ENCODE results near the gene PRKACG. TPM values are rescaled to one million over a fixed set of nuclear protein-coding genes. Genes with fewer than 3 reads are reported as not detected.

Gene PRKACG
- total RNA-seq, 1 donor from 2014 or later = not detected

- Mint-ChIP-seq H3K4me1 (peaks cover 9% of the 10 kb centered on the region), H3K27me3 (ENCODE audit: insufficient read depth, low read depth) (peaks cover 3% of the 10 kb centered on the region), H3K4me3 (peak overlapping the region; percentile 95), H3K27ac (peak overlapping the region; percentile 43), H3K36me3 (peaks cover 7% of the 10 kb centered on the region), H3K9me3 (no peaks in the 10 kb centered on the region)
- Histone ChIP-seq H3K4me2 (peak overlapping the region; percentile 89), H3K9me3 (ENCODE audit: low read depth) (no peaks in the 10 kb centered on the region), H3F3A (ENCODE audit: low read depth) (peaks cover 13% of the 10 kb centered on the region), H3K4me1 (no peaks in the 10 kb centered on the region), H4K20me1 (ENCODE audit: low read depth) (no peaks in the 10 kb centered on the region), H3K27ac (no peak overlapping the region), H3K27me3 (no peaks in the 10 kb centered on the region), H3K79me2 (ENCODE audit: low read depth) (peaks cover 54% of the 10 kb centered on the region), H3K9ac (peak overlapping the region; percentile 53), H3K4me3 (peak overlapping the region; percentile 67), H2AFZ (replicated peaks) (peak overlapping the region; percentile 86), H3K36me3 (no peaks in the 10 kb centered on the region)
- no peak for TF ChIP-seq CTCF (IDR thresholded peaks at IDR 0.05)
- TF ChIP-seq EZH2 (IDR thresholded peaks at IDR 0.05) = no peak
- no peak for TF ChIP-seq EZH2phosphoT487 (IDR thresholded peaks at IDR 0.05)
- peak; percentile 18 for DNase-seq (ENCODE audit: low spot score)
Observed at GRCh38 chr9:69036309-69036708, 22.4 kb upstream of the PRKACG start.

- H3K4me1 ChIP-seq = no peaks in the 10 kb centered on the region
- peaks cover 47% of the 10 kb centered on the region for H3K79me2 ChIP-seq (ENCODE audit: low read depth)
- Mint-ChIP-seq H3K27me3 (ENCODE audit: insufficient read depth, low read depth) (peaks cover 3% of the 10 kb centered on the region), H3K4me3 (peak within 1 kb of the TSS; percentile 95), H3K9me3 (no peaks in the 10 kb centered on the region), H3K4me1 (peaks cover 9% of the 10 kb centered on the region), H3K27ac (peak within 1 kb of the TSS; percentile 43), H3K36me3 (peaks cover 7% of the 10 kb centered on the region)
- H3K4me2 ChIP-seq = peak within 1 kb of the TSS; percentile 89
- peak; percentile 87 for DNase-seq (ENCODE audit: low spot score)
- H3K9ac ChIP-seq = peak within 1 kb of the TSS; percentile 53
- H4K20me1 ChIP-seq (ENCODE audit: low read depth) = no peaks in the 10 kb centered on the region
- H3K27ac ChIP-seq = peak within 1 kb of the TSS; percentile 62
- H3K9me3 ChIP-seq (ENCODE audit: low read depth) = no peaks in the 10 kb centered on the region
- H3F3A ChIP-seq (ENCODE audit: low read depth) = peaks cover 13% of the 10 kb centered on the region
- H3K27me3 ChIP-seq = no peaks in the 10 kb centered on the region
- H2AFZ ChIP-seq (replicated peaks) = peak within 1 kb of the TSS; percentile 86
- TF ChIP-seq EZH2 (IDR thresholded peaks at IDR 0.05) (no peak), CTCF (IDR thresholded peaks at IDR 0.05) (peak; percentile 99), EZH2phosphoT487 (IDR thresholded peaks at IDR 0.05) (no peak)
- H3K4me3 ChIP-seq = peak within 1 kb of the TSS; percentile 67
- no peaks in the 10 kb centered on the region for H3K36me3 ChIP-seq
Observed at GRCh38 chr9:69035438-69036308, 21.8 kb upstream of the PRKACG start, which contains the start of gene FXN. TSS of gene FXN (plus strand) at chr9:69035752. CDS start at chr9:69035783, 31 bp downstream.

- no peak overlapping the region for H3K4me3 ChIP-seq
Observed at GRCh38 chr9:69034071-69034470, 20.2 kb upstream of the PRKACG start.

More at GRCh38 chr9:69034071-69034470, 20.2 kb upstream of the PRKACG start:
- peaks cover 9% of the 10 kb centered on the region for H3K4me1 Mint-ChIP-seq
- no peaks in the 10 kb centered on the region for H3K4me1 ChIP-seq
- H3F3A ChIP-seq (ENCODE audit: low read depth) = peaks cover 13% of the 10 kb centered on the region
- H4K20me1 ChIP-seq (ENCODE audit: low read depth) = no peaks in the 10 kb centered on the region
- H3K27me3 Mint-ChIP-seq (ENCODE audit: insufficient read depth, low read depth) = peaks cover 3% of the 10 kb centered on the region
- no peak overlapping the region for H3K4me2 ChIP-seq
- no peak for TF ChIP-seq EZH2 (IDR thresholded peaks at IDR 0.05)
- no peak for TF ChIP-seq CTCF (IDR thresholded peaks at IDR 0.05)
- no peak for TF ChIP-seq EZH2phosphoT487 (IDR thresholded peaks at IDR 0.05)
- no peak for DNase-seq (ENCODE audit: low spot score)
- peaks cover 2% of the 10 kb centered on the region for H3K36me3 Mint-ChIP-seq
- no peak overlapping the region for H3K27ac Mint-ChIP-seq
- no peak overlapping the region for H3K9ac ChIP-seq
- H2AFZ ChIP-seq (replicated peaks) = no peak overlapping the region
- no peaks in the 10 kb centered on the region for H3K27me3 ChIP-seq
- H3K36me3 ChIP-seq = no peaks in the 10 kb centered on the region
- H3K9me3 Mint-ChIP-seq = peaks cover 3% of the 10 kb centered on the region
- H3K27ac ChIP-seq = no peak overlapping the region
- no peak overlapping the region for H3K4me3 Mint-ChIP-seq
- H3K9me3 ChIP-seq (ENCODE audit: low read depth) = no peaks in the 10 kb centered on the region
- H3K79me2 ChIP-seq (ENCODE audit: low read depth) = peaks cover 31% of the 10 kb centered on the region

Measured in neural progenitor cell (in vitro differentiated cells).